Measurements from ENCODE around the gene APOBEC2.
"Not testable (repeated sequence)": the region's sequence is repeated elsewhere in the genome, so short reads cannot be mapped to it uniquely, and the experiment has no call there.

Gene APOBEC2

DNA sequence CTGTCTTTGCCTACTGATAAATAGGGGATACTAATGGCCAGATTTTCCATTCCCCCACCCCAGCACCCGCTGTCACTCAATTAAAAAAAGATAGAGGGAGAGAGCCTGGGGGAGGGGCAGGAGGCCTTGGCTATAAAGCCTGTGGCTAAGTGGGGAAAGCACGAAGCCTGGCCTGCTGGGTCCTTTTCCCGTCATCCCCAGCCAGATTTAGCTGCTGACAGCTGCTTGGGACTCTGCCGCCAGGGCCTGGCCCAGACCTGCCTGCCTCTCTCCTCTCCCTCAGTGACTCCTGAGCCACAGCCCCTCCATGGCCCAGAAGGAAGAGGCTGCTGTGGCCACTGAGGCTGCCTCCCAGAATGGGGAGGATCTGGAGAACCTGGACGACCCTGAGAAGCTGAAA is at the start of gene APOBEC2:
Gene APOBEC2, plus strand, starts transcription at position 162 of the 400 bp plus-strand sequence. Its CDS starts 146 bp downstream, at position 308.
- DNase-seq (ENCODE audit: low spot score): no peak

DNA sequence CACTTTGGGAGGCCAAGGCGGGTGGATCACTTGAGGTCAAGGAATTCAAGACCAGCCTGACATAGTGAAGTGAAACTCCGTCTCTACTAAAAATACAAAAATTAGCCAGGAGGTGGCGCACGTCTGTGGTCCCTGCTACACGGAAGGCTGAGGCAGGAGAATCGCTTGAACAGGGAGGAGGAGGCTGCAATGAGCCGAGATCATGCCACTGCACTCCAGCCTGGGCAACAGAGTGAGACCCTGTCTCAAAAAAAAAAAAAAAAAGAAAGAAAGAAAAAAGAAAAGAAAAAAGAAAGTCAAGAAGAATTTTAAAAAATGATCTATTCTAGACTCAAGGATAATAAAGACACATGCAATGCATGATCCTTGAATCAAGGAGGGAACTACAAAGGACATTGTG is 46.8 kb upstream of the APOBEC2 start:
- peak; percentile 24 for DNase-seq (ENCODE audit: low spot score)

DNA sequence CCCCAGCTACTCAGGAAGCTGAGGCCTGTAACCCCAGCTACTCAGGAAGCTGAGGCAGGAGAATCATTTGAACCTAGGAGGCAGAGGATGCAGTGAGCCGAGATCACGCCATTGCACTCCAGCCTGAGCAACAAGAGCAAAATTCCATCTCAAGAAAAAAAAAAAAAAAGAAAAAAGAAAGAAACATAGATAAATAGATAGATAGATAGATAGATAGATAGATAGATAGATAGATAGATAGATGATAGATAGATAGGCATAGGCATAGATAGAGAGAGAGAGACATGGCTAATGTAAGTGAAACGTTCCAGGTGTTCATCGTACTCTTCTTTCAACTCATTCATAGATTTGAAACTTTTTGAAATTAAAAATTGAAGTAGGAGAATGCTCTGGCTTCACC is 46.0 kb upstream of the APOBEC2 start:
- DNase-seq (ENCODE audit: low spot score): not testable (repeated sequence)

DNA sequence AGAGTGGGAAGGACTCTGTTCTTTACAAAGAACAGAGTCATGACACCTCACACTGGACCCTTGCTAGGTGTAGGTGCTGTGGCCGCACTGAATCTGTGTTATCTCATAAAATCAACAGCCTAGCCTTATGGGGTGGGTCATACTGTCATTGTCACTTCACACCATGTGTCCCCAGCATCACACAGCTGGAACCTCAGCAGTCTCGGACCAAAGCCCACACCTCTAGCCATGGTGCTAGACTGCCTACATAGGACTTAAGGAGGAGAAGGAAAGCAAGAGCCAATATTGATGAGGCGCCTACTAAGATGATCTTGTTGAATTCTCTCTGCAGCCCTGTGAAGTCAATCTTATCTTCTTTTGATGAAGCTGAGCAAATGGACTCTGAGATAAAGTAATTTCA is 45.0 kb upstream of the APOBEC2 start:
- DNase-seq (ENCODE audit: low spot score): no peak

DNA sequence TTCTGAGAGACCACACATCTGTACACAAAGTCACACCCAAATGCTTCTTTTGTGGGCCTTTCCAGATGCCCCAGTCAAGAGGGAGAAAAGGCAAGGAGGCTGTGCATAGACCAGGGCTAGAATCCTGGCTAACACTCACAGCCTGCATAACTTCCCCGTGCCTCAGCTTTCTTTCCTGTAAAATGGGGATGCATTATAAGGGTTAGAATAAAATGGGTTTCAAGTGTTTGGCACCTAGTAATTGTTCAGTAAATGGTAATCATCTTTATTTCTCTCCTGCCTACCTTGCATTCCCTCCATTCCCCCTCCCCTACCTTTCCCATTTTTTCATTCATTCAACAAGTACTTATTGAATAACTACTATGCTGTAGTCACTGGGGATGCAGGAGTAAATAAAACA is 43.3 kb upstream of the APOBEC2 start:
- no peak for DNase-seq (ENCODE audit: low spot score)

DNA sequence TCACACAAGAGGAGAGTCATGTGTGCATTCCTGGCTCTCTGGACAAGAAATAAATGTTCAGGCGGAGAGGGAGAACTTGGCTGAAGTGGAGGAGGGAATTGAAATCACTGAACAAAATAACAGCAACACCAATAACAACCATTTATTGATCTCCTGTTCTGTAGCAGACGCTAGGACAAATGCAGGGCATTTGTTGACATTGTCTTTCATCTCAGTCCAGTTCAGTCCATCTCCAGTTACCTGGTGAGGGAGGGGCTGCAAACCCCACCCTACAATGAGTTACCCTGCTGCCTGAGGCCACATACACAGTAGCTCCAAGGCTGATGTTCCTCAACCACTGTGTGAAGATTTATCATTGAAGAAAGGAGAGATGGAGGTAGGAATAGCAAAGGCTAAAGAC is 41.3 kb upstream of the APOBEC2 start:
- no peak for DNase-seq (ENCODE audit: low spot score)

DNA sequence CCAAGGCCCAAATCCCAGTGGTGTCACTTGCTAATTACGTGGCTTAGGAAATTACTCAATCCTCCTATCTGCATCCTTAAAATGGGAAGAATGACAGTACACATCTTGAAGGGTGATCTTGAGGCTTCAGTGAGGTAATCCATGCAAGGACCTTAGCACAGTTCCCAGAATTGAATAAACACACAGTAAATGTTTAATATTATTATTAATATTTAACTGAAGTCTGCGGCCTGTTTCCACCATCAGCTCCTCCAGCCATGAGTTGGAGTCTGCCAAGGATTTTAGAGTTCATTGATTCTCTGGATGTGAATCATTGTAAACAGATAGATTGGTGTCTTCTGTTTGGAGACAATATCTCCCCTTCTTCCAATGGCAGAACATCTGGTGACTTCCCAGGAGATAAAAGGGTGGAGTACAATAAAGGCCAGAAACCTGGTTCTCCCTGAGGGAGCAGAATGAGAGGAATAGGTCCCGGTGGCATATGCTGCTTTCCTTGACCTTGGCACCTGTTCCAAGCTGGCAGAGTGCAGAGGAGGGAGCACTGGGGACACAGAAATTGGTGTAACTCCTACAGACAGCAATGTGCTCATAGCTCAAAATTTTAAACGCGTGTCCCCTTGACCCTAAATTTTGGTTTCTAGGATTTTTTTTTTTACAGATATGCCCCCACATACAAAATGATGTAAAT is 39.4 kb upstream of the APOBEC2 start:
- no peak for DNase-seq (ENCODE audit: low spot score)

DNA sequence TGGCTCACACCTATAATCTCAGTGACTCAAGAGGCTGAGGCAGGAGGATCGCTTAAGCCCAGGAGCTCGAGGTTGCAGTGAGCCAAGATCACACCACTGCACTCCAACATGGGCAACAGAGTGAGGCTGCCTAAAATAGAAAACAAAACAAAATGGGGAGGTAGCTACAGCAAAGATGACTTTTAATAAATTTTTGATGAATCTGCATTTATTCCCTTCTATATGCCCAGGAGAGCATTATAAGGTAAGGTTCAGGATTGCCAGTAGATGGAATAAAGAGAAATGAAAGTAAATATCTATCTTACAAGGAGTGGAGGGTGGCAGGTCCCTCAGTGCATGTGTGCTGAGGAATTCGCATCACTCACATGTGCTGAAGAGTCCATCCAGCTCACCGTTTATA is 38.2 kb upstream of the APOBEC2 start:
- DNase-seq (ENCODE audit: low spot score): no peak

DNA sequence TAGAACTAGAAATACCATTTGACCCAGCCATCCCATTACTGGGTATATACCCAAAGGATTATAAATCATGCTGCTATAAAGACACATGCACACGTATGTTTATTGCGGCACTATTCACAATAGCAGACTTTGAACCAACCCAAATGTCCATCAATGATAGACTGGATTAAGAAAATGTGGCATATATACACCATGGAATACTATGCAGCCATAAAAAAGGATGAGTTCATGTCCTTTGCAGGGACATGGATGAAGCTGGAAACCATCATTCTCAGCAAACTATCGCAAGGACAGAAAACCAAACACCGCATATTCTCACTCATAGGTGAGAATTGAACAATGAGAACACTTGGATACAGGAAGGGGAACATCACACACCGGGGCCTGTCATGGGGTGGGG is 37.1 kb upstream of the APOBEC2 start:
- DNase-seq (ENCODE audit: low spot score): not testable (repeated sequence)

DNA sequence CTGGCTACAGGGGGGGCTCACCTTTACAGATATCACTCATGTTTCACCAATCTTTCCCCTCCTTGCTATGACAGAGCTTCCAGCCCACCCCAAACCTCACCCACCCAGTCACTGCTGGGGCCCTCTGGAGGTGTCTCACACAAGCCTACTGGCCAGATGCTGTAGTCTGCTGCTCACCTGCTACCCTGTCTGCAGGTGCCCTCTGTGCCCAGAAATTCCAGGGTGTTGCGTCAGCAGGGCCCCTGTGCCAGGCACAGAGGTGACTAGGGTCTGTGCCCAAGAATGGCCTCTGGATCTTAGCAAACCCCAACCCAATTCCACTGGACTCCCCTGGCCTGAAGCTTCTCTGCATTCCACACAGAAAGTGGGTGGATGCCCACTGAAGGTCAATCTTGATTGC is 35.3 kb upstream of the APOBEC2 start:
- no peak for DNase-seq (ENCODE audit: low spot score)

DNA sequence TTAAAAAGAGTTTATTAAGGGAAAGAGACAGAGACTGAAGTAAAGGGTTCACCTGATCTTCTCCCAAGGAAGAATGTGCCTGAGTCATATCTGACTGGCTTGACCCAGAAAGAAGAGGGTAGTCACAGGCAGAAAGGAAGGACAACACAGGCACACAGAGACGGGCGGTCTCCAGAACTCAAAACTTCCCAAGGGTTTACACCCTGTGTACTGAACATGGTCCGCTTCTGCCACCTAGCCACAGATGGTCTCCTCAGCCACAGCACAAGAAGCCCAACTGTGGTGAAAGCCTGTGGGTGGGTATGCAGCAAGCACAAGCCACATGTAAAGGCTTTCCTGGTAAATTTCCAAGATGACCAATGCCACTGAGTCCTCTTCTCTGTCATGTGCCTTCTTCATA is 31.2 kb upstream of the APOBEC2 start:
- peak; percentile 68 for DNase-seq (ENCODE audit: low spot score)

DNA sequence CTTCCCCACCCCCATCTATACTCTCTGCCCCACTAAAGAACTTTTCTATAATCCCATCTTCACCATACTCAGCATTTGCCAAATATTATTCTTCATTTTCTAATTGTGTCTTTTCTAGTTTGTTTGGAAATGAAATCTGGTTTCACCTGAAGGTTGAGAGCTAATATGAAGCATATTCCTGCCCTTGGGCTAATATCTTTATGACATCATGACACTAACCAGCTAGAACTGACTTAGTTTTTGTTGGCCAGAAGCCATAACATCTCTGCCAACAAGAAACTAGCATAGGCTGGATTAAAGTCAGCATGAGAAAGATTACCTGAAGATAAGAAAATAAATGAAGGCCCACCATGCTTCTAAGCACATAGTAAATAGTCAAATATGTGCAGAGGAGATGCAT is 30.7 kb upstream of the APOBEC2 start:
- DNase-seq (ENCODE audit: low spot score): no peak

DNA sequence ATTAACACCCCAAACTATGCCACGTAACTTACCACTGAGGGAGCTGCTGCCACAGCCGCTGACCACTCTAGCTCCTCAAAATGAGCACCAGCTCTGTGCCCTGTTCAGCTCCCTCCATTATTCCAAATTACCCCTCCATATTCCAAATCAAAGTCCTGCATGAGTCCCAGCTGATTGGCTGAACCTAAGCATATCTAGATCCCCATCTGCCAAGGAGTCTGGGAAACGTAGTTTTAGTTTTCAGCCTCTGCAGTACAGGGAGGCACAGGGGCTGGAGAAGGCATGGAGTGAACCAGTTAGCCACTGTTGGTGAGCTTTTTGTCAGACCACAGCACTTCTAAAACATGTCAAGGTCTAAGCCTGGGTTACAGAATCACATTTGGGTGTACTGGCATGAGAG is 29.9 kb upstream of the APOBEC2 start:
- DNase-seq (ENCODE audit: low spot score): no peak

DNA sequence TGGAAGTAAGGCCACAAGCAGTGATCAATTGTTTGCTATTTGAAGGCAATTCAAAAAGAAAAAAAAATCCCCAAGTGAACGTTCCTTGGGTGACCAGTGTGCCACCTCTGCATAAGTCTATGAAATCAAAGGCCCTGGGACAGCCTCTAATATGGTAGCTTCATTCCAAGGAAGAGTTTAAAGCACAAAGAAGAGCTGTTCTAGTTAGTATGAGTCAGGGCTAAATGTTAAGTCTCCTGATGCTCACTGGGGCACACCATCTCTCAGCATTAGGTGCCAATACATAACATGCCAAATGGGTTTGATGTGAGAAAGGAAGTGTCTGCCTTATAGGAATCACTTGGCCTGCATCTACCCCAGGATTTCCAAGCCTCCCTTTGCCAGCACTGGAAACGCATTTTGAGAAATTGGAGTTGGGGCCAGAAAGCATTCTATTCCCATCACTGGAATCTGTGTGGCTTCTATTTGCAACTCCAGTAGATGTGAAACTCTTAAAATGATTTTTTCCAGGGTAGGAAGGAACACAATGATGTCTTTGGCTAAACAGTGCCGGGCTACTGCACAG is 27.0 kb upstream of the APOBEC2 start:
- DNase-seq (ENCODE audit: low spot score): no peak

DNA sequence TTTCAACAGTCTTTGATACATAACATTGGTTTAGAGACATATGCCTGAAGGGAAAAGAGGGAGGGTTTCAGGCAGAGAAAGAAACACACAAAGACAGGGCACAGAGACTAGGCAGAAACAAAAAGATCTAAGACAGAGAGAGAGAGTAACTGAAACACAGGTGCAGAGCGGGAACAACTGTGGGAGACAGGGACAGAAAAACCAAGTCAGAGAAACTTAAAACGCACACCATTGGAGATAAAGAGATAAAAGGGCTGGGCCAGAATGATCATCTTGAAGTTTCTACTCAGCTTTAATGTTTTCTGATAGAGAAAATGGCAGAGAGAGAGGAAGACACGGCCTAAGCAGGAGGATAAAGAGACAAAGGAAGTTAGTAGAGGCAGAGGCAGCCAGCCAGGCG is 25.8 kb upstream of the APOBEC2 start:
- DNase-seq (ENCODE audit: low spot score): no peak

DNA sequence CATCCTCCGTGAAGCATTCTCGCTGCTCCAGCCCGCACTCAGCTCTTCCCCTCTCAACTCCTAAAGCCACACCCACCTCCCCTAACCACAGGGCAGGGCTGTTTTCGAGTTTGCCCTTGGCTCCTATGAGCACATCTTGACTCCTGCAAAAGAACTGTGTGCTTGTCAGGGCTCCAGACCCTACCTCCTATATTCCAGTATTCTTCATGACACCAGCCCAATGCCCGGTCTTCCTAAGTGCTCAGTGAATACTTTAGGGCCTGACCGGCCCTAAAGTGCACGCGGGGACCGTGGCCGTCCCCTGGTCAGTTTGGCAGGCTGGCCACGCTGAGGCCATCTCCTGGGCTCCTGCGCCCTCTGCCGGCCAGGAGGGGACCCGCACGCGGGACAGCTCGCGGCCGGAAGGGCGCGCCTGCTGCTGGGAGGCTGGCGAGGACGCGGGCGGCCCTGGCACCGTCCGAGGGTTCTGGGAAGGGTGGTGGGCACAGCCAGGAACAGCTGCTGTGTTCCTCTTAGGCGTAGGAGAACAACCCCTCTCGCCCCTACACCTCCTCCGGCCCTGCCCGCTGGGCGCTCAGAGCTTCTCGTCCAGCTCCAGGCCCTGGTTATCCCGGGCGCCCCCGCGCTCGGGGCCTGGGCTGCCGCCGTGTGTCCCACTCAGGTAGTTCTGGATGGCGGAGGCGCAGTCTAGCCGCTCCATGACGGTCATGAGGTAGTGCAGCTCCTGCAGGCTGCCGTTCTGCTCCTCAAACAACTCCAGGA is 25.0 kb upstream of the APOBEC2 start:
- peak; percentile 94 for DNase-seq (ENCODE audit: low spot score)

DNA sequence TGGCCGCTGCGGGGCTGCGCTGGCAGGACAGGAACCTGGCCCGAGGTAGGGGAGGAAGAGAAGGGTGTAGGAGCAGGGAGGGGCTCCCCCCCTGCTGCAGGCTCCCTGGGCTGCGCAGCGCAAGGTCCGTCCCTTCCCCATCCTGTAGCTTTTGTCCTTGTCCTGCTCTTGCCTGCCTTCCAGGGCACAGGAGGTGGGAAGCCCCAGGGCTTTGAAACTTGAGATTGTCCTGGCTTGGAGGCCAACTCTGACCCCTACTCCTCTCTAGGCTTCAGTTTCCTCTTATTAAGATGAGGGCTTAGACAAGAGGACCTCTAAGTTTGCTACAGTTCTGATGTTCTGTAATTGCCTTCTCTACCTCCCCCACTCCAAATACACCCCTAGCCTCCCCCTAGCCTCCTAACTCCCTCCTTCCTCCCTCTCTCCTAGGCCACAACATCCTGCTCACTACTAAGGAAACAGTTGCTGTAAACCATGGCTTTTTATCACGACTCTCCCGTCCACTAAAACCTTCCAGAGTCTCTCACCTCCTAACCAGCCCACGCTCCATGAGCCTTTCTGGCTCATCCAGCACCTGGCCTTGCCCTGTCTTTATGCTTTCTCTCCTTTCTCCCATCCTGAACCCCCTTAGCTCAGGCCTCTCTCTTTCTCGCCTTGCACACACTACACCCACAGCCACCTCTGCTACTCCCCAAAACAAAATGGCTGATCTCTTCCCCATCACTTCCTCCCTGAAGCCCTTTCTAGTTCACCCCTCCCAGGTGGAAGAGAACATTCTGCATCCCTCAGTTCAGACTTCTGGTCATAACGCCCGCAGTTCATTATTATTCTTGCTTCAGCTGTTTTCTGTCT is 24.2 kb upstream of the APOBEC2 start:
- no peak for DNase-seq (ENCODE audit: low spot score)

DNA sequence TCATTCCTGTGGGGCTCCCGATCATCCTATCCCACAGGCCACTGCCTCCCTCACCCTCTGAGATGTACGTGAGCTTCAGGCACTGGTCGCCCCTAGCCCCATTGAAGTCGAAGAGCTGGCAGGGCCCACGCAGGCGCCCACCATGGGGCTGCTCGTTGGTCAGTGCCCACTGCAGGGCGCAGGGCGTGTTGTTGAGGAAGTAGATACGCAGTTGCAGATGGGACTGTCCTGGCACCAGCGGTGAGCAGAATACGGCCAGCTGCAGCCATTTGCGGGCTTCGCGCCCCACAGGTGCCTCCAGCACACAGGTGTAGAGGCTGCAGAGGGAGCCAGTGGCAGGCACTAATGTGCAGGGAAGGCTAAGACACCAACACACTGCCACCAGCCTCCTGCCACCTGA is 20.2 kb upstream of the APOBEC2 start:
- no peak for DNase-seq (ENCODE audit: low spot score)

DNA sequence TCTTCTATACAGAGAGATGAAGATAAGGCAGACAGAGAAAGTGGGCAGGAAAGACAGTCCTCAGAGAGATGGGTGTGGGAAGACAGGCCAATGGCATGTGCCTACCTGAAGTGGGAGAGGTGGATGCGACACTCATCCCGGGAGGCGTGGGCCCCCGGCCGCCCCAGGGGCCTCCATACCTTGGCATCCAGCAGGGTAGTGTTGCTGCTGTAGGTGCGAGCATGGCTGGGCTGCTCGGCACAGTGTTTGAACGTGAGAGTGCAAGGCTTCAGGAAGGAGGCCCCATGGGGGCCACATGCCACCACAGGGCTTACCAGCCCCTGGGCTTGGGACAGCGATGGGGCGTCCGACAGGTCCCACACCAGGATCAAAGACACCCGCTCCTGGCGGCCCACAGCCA is 19.2 kb upstream of the APOBEC2 start:
- no peak for DNase-seq (ENCODE audit: low spot score)

DNA sequence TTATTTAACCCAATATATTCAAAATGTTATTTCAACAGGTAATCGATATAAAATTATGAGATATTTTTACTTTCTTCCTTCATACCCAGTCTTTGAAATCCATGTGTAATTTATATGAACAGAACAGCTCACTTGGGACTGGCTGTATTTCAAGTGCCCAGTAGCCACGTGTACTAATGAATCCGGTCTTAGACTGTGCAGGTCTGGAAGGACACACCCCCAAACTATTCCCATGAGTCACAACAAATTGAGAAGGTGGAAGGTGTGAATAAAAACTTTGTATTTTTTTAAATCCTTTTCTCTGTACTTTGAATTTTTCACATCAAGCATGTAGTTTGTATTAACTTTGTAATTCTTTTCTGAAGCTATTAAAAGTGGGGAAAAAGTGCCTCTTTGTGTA is 16.8 kb upstream of the APOBEC2 start:
- DNase-seq (ENCODE audit: low spot score): no peak

DNA sequence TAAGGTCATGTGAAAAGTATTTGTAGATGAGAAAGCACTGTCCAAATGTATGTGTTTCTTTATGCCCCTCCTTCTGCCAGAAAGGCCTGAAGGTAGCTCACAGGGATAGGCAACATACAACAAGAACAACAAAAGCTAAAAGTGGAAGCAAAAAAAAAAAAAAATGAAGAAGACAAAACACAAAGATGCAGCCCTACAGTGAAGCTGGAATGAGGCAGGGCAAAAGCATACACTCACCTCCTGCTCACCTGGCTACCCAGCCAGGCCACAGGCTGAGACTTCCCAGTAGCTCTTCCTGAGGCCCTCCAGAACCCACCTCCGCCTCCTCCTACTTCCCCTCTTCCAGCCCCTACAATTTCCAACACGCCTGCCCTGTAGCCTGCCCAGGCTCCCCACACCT is 16.4 kb upstream of the APOBEC2 start:
- no peak for DNase-seq (ENCODE audit: low spot score)

DNA sequence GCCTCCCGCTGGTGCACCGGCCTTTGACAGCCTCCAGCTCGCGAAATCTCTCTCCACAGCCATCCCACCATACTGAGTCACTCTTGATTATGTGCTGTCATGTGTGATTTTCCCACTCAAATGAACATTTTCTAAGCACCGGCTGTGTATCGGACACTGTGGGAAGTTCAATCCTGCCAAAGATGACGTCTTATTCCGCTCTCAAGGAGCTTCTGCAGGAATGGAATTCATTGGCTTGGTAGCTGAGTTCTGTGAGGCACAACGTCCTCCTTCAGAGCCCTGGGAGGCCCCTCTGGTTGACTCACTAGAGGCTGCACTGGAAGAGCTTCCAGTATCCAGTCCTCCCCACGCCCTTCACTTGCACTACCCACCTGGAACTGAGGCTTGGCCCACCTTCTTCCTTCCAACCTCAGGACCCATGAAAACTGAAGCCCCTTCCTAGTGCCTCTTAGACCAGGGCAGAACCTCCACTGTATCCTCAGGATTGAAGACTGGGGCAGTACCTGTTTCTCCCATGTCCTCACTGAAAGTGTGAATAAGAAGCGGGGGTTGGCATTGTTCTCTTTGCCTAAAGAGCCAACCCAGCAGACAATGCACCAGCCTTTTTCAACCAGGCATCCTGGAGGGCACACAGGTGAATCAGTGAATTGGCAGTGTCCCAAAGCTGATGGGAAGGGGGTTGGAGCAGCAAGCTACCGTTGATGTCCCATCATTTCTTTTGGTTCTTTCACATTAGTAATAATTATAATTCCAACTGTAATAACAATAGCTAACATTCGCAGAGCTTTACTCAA is 15.7 kb upstream of the APOBEC2 start:
- DNase-seq (ENCODE audit: low spot score): no peak
